Activated CD4-positive, alpha-beta T cell treated with anti-CD3 and anti-CD28 coated beads, Interleukin-2, amount 50 U/mL, for 1 hour (primary cell): Measurements from ENCODE around the gene DGKG.
A peak's percentile ranks its signal among the peaks of the same experiment; 100 is the strongest.

Experiments
- DNase-seq: peaks from one replicate; pipeline ENCODE4 v3.0.0-alpha.2; 2020

The DGKG gene

GRCh38 chr3:186268616-186269448 is 93.2 kb downstream of the DGKG start:
- DNase-seq: no peak

GRCh38 chr3:186267758-186268157 is 94.3 kb downstream of the DGKG start:
- DNase-seq: no peak

GRCh38 chr3:186264608-186265400 is 97.2 kb downstream of the DGKG start:
- no peak for DNase-seq

- no peak for DNase-seq
Measured at GRCh38 chr3:186261638-186262037, 100.4 kb downstream of the DGKG start.

- DNase-seq: no peak
Measured at GRCh38 chr3:186260726-186261125, 101.3 kb downstream of the DGKG start.

GRCh38 chr3:186259612-186260383 is 102.2 kb downstream of the DGKG start:
- DNase-seq: peak; percentile 61

- no peak for DNase-seq
Measured at GRCh38 chr3:186258968-186259367, 103.1 kb downstream of the DGKG start.

- DNase-seq: no peak
Measured at GRCh38 chr3:186257866-186258265, 104.2 kb downstream of the DGKG start.

GRCh38 chr3:186255703-186256331 is 106.2 kb downstream of the DGKG start:
- no peak for DNase-seq

- no peak for DNase-seq
Measured at GRCh38 chr3:186254676-186255650, 107.1 kb downstream of the DGKG start.

- DNase-seq: no peak
Measured at GRCh38 chr3:186251948-186252619, 110.0 kb downstream of the DGKG start.

- no peak for DNase-seq
Measured at GRCh38 chr3:186248850-186249249, 113.2 kb downstream of the DGKG start.

GRCh38 chr3:186247821-186248814 is 113.9 kb downstream of the DGKG start:
- DNase-seq: no peak

- DNase-seq: no peak
Measured at GRCh38 chr3:186246941-186247340, 115.1 kb downstream of the DGKG start.

- DNase-seq: no peak
Measured at GRCh38 chr3:186244016-186244415, 118.0 kb downstream of the DGKG start.

GRCh38 chr3:186241910-186242821 is 119.9 kb downstream of the DGKG start:
- DNase-seq: peak; percentile 11

GRCh38 chr3:186239321-186239720 is 122.7 kb downstream of the DGKG start:
- no peak for DNase-seq

GRCh38 chr3:186237915-186238314 is 124.1 kb downstream of the DGKG start:
- DNase-seq: no peak
